ENCODE data around the gene FOXL2. TPM values are rescaled to one million over a fixed set of nuclear protein-coding genes. Genes with fewer than 3 reads are reported as not detected.

The FOXL2 gene
- total RNA-seq, 2 donors from 2014 or later: 0.11 to 0.24 TPM

- Histone ChIP-seq H3K9ac (ENCODE audit: extremely low read depth, low read length, poor library complexity, severe bottlenecking) (no peak overlapping the region), H3K4me3 (ENCODE audit: low read length) (no peak overlapping the region), H3K27me3 (ENCODE audit: control insufficient read depth, insufficient read depth, low read length, poor library complexity, severe bottlenecking) (peaks cover 12% of the 10 kb centered on the region), H3K27ac (ENCODE audit: low read depth, low read length) (no peak overlapping the region), H3K9me3 (ENCODE audit: control insufficient read depth, low read length) (peaks cover 19% of the 10 kb centered on the region), H3K36me3 (ENCODE audit: control insufficient read depth, insufficient read depth, low read length) (no peaks in the 10 kb centered on the region), H3K4me1 (ENCODE audit: control insufficient read depth, insufficient read depth, low read length) (no peaks in the 10 kb centered on the region)
- no peaks in the 10 kb centered on the region for H3K4me1 Mint-ChIP-seq
- H3K9me3 Mint-ChIP-seq: peaks cover 23% of the 10 kb centered on the region
- no peak for TF ChIP-seq CTCF (conservative IDR thresholded peaks at IDR 0.05)
- WGBS, 2 experiments (ENCODE audit: insufficient coverage in 1 of 2, insufficient read length in 1 of 2): 75 to 88% methylated on average over 1 to 8 of the region's 8 CpGs
- peaks cover 50% of the 10 kb centered on the region for H3K27me3 Mint-ChIP-seq (ENCODE audit: insufficient read depth)
- H3K4me3 Mint-ChIP-seq: no peak overlapping the region
- H3K27ac Mint-ChIP-seq: no peak overlapping the region
- DNase-seq: peak; percentile 59
- no peaks in the 10 kb centered on the region for H3K36me3 Mint-ChIP-seq (ENCODE audit: low read depth)
Measured at GRCh38 chr3:138962854-138963560, 16.1 kb upstream of the FOXL2 start.

GRCh38 chr3:138960417-138960852 lies 13.5 kb upstream of the FOXL2 start:
- no peaks in the 10 kb centered on the region for H3K36me3 ChIP-seq (ENCODE audit: control insufficient read depth, insufficient read depth, low read length)
- Mint-ChIP-seq H3K27me3 (ENCODE audit: insufficient read depth) (peaks cover 62% of the 10 kb centered on the region), H3K4me1 (no peaks in the 10 kb centered on the region), H3K4me3 (no peak overlapping the region), H3K9me3 (peaks cover 16% of the 10 kb centered on the region), H3K27ac (no peak overlapping the region), H3K36me3 (ENCODE audit: low read depth) (no peaks in the 10 kb centered on the region)
- peaks cover 19% of the 10 kb centered on the region for H3K9me3 ChIP-seq (ENCODE audit: control insufficient read depth, low read length)
- H3K27ac ChIP-seq (ENCODE audit: low read depth, low read length): no peak overlapping the region
- H3K9ac ChIP-seq (ENCODE audit: extremely low read depth, low read length, poor library complexity, severe bottlenecking): no peak overlapping the region
- no peak for DNase-seq
- no peak for TF ChIP-seq CTCF (conservative IDR thresholded peaks at IDR 0.05)
- peaks cover 26% of the 10 kb centered on the region for H3K27me3 ChIP-seq (ENCODE audit: control insufficient read depth, insufficient read depth, low read length, poor library complexity, severe bottlenecking)
- H3K4me1 ChIP-seq (ENCODE audit: control insufficient read depth, insufficient read depth, low read length): no peaks in the 10 kb centered on the region
- 94 to 96% methylated on average over 19 to 36 of the region's 36 CpGs for WGBS, 2 experiments (ENCODE audit: insufficient coverage in 1 of 2, insufficient read length in 1 of 2)
- H3K4me3 ChIP-seq (ENCODE audit: low read length): no peak overlapping the region

DNA sequence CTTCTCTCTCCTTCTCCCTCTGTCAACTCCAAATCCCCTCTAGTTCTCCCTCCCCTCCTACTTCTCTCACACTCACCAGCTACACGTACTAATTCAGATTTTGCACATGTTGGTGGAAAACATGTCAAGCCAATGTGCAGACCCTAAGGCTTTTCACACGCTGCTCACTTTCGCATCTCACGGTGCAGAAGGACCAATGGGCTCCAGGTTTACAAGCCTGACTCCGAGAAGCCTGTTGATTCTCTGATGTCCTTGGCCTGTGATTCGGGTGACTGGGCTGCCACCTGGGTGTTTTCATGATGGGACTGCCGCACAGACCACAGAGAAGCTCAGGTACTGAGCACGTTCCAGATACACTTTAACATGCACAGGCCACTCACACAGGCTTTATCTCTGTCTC lies 3.8 kb upstream of the FOXL2 start:
- H3K27me3 Mint-ChIP-seq (ENCODE audit: insufficient read depth): peaks cover 95% of the 10 kb centered on the region
- H3K36me3 ChIP-seq (ENCODE audit: control insufficient read depth, insufficient read depth, low read length): no peaks in the 10 kb centered on the region
- no peak overlapping the region for H3K9ac ChIP-seq (ENCODE audit: extremely low read depth, low read length, poor library complexity, severe bottlenecking)
- 73 to 79% methylated on average over 8 of the region's 8 CpGs for WGBS, 2 experiments (ENCODE audit: insufficient coverage in 1 of 2, insufficient read length in 1 of 2)
- no peaks in the 10 kb centered on the region for H3K4me1 ChIP-seq (ENCODE audit: control insufficient read depth, insufficient read depth, low read length)
- no peaks in the 10 kb centered on the region for H3K9me3 Mint-ChIP-seq
- TF ChIP-seq CTCF (conservative IDR thresholded peaks at IDR 0.05): no peak
- H3K27me3 ChIP-seq (ENCODE audit: control insufficient read depth, insufficient read depth, low read length, poor library complexity, severe bottlenecking): peaks cover 100% of the 10 kb centered on the region
- peaks cover 17% of the 10 kb centered on the region for H3K4me1 Mint-ChIP-seq
- H3K9me3 ChIP-seq (ENCODE audit: control insufficient read depth, low read length): no peaks in the 10 kb centered on the region
- peak overlapping the region; percentile 38 for H3K4me3 Mint-ChIP-seq
- no peak overlapping the region for H3K27ac ChIP-seq (ENCODE audit: low read depth, low read length)
- peak; percentile 35 for DNase-seq
- peak overlapping the region; percentile 62 for H3K4me3 ChIP-seq (ENCODE audit: low read length)
- no peak overlapping the region for H3K27ac Mint-ChIP-seq
- H3K36me3 Mint-ChIP-seq (ENCODE audit: low read depth): no peaks in the 10 kb centered on the region
